Head of caudate nucleus (tissue), 42 donors: ENCODE results near the gene MAP3K8.
"Not testable (repeated sequence)": the region's sequence is repeated elsewhere in the genome, so short reads cannot be mapped to it uniquely, and the experiment has no call there.

Source experiments
- DNase-seq, 42 donors: peaks; one replicate each; pipeline versions ENCODE4 v3.0.0 to v3.0.0-alpha.2; 2020 to 2021; ENCODE audit warnings: mixed read lengths in 7 of 42
- intact Hi-C: fragments of 100-400 bp; cut with DNase I; formaldehyde crosslinking; loops from one replicate; pipeline ENCODE4 v1.15.0; 2022

MAP3K8 gene

DNA sequence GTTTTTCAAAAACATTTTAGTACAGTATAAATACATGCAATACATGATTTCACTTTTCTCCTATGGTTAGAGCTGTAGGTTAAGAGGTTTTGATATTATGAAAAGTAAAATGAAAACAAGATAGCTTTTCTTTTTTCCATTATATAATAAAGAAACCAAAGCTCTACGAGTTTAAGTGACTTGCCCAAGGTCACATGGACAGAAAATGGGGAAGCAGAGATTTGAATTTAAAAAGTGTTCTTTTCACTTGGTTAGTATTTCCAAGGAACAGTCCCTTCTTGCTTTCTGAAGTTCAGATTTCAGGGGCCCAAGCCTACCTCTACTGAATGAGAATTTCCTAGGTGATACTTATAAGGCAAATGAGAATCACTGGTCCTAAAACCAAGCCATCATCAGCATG lies 13.2 kb upstream of the MAP3K8 start:
- no peak for DNase-seq
- intact Hi-C loops: no loop called here

DNA sequence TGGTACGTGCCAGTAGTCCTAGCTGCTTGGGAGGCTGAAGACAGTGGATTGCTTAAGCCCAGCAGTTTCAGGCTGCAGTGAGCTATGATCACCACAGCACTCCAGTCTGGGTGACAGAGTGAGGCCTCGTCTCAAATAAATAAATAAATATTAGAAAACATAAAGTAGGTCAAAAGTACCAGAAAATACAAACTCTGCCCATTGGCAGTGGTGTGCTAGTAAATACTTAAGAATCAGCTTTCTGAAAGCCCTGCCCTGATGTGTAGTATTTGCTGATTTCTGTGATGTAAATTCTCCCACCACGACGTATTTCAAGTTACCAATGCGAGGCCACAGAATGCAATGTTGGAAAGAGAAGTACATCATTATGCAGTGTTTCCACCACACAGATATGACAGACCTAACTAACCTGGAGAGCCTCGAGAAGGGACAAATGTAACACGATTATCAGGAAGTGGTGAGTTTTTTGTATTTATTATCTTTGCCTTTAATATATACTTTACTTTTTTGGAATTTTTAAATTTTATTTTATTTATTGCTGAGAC lies 11.8 kb upstream of the MAP3K8 start:
- DNase-seq: no peak

DNA sequence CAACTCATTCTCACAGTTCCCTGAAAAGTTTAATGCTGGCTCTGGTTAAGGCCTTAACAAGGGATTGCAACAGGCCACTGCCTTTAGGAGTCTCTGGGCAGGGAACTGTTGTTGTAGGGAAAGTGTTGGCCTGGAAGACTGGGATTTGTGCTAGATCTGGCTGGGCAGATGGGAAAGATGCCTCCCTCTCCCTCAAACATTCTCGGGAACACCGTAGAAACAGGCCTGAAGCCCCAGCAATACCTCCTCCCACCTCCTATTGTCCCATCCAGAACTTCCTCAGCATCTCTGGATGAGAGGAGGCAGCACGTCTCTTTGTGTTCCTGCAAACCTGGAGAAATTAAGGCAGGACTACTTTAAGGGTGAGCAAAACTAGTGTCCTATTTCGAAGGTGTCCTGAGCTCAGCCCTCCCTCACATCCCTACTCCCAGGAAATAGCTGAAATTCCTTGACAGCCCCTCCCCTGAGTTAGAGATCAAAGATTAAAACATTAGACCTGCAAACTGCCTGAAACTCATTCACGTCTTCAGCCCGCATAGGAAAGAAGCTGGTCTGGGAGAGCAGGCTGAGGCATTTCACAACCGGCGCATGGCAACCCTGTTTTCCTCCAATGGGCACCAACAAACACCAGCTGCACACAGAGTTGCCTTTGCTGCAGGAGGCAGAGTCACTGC lies 10.9 kb upstream of the MAP3K8 start:
- intact Hi-C loops: no loop called here
- peak in 10 of 42 donors; percentile 8 to 59 (median 23) for DNase-seq

More for the DNA sequence above, 11.8 kb upstream of the MAP3K8 start:
- intact Hi-C loops: no loop called here

DNA sequence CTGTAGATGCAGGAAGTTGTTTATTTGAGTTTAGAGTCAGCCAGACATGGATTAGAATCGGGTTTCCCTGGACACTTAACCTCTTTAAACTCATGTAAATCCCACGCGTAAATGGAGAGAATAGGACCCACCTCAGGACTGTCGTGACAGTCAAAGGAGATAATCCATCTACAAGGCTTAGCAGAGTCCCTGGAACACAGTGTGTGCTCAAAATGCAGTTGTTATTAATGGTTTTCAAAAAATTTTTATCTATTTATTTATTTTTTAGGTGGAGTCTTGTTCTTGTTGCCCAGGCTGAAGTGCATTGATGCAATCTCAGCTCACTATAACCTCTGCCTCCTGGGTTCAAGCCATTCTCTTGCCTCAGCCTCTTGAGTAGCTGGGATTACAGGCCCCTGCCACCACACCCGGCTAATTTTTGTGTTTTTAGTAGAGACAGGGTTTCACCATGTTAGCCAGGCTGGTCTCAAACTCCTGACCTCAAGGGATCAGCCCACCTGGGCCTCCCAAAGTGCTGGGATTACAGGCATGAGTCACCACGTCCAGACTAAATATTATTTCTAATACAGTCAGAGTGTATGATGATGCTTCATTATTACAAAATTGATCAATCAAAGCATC lies 10.2 kb upstream of the MAP3K8 start:
- DNase-seq, intact Hi-C loops: not testable (repeated sequence)

DNA sequence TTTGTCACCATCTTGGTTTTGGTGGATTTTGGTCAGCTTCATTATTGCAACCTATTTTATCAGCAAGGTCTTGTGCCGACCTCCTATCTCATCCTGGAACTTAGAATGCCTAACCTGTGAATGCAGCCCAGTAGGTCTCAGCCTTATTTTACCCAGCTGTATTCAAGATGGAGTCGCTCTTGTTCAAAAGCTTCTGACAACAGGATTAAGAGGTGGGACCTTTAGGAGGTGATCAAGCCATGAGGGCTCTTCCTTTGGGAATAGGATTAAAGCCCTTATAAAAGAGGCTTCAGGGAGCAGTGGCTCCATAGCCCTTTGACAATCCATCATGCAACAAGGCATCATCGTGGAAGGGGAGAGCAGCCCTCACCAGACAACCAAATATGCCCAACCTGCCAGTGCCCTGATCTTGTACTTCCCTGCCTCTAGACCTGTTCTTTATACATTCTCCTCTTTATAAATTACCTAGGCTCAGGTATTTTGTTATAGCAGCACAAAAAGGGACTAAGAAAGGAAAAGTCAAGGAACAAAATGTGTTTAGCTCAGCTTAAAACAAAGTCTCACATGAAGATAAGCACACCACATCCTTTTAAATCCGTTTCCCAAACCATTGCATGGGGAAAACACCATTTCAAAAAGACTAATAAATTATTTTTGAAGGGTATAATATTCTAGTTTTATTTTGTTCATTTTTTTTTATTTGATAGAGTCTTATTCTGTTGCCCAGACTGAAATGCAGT lies 8.5 kb upstream of the MAP3K8 start:
- intact Hi-C loops: no loop called here

DNA sequence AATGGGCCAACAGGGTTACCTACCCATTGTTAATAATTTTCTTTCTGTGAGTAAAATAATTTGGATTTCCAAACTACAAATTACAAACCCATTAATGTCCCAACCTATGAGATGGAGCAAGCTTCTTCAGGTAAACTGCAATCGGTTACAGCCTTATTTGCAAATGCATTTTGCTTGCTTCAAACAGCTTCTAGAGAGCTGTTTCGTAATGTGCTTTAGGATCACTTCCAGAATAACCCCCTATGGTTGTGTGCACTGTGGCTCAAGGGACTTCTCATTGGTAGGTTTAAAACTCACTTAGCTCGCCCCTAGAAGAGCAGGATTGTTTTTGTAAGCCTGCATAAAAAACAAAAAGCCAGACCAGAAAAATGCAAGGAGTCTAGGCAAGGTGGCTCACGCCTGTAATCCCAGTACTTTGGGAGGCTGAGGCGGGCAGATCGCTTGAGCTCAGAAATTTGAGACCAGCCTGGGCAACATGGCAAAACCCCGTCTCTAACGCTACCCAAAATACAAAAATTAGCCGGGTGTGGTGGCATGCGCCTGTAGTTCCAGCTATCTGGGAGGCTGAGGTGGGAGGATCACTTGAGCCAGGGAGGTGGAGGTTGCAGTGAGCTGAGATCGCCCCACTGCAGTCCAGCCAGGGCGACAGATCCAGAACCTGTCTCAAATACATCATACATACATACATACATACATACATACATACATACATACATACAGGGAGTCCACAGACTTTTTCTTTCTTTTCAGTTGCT lies 3.3 kb upstream of the MAP3K8 start:
- no peak for DNase-seq
- intact Hi-C loops: no loop called here

More for the DNA sequence above, 8.5 kb upstream of the MAP3K8 start:
- no peak for DNase-seq

DNA sequence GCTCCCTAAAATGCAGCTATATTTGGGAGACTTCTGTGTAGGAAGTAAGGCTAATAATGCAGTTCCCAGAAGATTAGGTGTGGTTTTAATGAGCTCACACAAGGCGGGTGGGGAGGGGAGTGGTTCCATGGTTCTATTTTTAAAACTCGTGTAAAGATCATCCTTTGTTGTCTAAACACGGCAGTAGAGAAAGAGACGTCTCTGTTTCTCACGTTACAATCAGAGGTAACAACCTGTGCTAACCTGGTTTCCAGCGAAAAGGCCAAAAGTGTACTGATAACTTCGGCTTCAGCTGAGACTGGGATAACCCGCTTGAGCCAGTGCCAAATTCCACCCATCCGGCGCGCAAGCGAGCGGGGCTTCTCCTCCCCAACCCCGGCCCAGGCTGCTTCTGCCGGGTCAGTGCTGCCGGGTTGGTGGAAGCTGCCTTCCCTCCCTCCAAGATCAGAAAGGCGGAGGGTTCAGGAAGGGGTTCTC lies 2.5 kb upstream of the MAP3K8 start:
- DNase-seq: no peak
- intact Hi-C loops: no loop called here

DNA sequence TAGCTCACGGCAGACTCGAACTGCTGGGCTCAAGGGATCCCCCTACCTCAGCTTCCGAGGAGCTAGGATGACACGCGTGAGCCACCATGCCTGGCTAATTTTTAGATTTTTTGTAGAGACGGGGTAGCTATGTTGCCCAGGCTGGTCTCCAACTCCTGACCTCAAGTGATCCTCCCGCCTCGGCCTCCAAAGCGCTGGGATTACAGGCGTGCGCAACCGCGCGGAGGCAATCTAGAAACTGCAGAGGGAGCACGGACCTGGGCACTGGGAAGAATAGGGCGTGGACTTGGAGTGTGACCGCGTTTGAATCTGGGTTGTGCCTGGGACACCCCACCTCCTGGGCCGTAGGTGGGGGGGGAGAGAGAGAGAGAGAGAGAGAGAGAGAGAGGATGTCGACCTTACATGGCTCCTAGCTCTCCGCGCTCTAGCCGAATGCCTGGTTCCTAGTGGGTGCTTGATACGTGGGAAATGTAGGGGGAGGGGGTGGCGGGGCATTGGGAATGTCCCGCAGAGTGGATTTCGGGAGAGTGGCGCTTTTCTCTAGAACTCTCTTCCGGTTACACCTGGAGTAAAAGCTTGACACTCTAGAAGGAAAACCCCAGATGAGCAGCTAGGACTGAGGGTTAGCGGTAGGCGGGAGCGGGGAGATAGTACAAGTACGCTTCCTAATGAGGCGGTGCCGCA lies 1.2 kb upstream of the MAP3K8 start:
- intact Hi-C loops: no loop called here
- peak in 1 of 42 donors; percentile 8 for DNase-seq

DNA sequence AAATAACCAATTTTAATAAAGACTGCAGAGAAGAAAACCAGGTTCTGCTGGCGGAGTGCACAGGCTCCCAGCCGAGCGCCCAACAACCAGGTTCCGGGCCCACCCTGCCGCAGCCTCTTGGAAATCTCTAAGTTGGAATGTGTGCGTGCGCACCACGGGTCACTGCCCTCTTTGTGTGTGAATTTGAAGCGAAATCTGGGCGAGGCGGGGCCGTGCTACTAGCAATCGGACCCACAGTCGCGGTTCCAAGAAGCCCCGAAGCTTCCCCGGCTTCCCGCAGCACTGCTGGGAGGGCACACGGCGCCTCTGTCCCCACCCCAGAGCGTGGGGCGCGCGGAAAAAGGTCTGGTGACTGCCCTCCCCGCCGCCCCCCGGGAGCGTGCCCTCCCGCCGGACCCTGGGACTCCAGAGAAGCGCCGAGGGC lies 666 bp upstream of the MAP3K8 start:
- peak in 20 of 42 donors; percentile 13 to 63 (median 34) for DNase-seq
- intact Hi-C loops: no loop called here

DNA sequence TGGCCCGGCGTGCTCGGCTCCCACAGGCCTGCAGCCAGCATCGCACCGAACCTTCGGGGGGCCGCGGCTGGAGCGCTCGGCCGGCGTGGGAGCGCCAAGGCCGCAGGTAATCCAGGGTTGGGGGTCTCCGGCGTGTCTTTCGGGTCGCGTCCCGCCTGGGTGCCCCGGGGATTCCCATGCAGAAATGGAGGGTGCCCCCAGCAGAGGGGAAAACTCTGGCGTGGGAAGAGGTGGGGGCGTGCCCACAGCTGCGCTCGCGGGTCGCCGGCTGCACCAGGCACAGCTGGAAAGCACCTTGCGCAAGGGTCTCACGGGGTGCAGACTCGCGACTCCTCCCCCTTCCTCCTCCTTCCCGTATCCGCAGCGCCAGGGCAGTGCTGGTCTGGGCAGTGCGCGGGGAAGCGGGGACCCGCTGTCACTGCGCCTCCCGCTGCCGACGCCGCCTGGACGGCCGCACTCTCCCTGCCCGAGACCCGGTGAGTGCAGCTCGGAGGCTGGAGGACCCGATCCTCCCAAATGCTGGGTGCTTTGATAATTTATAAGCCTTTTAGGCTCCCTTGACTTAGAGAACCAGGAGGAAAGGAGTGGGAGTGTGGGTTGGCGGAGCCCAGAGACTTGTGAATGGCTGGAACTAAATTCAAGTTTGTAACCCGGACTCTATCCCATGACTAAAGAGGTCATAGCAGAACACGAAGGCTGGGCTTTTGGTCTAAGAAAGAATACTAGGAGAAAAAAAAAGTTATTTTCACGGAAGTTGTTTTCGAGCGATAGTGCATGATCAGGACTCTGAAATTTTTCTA lies 489 bp downstream of the MAP3K8 start:
- intact Hi-C loops: no loop called here
- DNase-seq: peak; percentile 20 to 80 (median 61)

DNA sequence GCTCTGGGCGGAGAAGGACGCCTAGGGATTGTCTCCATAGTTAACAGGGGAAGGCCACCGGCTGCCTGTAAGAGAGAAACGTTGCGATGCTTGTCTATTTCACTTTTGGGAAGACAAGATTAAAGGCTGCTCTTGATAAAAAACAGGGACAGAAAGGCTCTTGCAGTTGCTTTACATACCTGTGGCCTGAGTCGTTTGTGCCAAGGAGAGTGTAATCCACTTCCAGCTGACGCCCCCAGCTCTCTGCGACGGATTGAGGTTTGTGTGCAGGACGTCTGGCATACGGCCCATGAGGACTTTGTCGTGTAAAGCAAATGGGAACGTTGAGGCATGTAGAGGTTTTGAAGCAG lies 1.1 kb downstream of the MAP3K8 start:
- intact Hi-C loops: no loop called here
- DNase-seq: peak in 2 of 42 donors; percentile 8 to 14

DNA sequence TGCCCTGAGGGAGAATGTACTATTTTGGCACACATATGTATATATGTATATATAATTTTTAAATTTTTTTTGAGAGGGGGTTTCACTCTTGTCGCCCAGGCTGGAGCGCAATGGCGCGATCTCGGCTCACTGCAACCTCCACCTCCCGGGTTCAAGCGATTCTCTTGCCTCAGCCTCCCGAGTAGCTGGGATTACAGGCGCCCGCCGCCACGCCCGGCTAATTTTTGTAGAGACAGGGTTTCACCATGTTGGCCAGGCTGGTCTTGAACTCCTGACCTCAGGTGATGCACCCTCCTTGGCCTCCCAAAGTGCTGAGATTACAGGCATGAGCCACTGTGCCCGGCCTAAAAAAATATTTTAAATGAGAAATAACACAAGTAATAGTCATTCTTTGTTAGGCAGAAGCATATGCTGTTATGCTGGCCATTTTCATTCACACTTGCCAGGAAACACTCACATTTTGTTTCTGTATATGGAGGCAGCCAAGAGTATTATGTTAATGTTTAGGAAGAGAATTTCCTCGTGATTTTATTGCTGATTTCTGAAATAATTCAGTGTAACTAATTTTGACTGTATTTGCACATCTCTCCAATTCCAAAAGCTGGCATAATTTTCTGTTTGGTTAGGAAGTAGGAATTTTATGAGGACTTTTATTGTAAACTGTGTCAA lies 1.6 kb downstream of the MAP3K8 start:
- intact Hi-C loops, DNase-seq: not testable (repeated sequence)

DNA sequence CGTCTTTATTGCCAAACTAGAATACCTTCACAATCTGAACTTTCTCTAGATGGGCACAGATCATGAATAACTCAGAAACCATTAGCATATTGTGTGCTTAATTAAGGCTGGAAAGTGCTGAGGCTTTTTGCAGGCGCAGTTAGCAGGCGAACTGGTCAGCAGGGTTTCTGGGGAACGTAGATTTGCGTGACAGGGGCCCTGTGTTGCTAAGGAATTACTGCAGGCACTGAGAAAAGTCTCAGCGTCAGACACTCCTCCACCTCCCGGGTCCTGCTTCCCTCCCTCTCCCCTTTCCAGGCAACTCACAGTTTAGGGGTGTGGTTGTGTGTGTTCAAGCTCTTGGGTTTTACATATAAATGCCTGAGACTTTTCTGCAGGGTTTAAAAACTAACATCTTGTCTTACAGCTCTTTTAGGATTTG lies 2.2 kb downstream of the MAP3K8 start:
- intact Hi-C loops: no loop called here
- DNase-seq: peak in 14 of 42 donors; percentile 5 to 56 (median 26)

DNA sequence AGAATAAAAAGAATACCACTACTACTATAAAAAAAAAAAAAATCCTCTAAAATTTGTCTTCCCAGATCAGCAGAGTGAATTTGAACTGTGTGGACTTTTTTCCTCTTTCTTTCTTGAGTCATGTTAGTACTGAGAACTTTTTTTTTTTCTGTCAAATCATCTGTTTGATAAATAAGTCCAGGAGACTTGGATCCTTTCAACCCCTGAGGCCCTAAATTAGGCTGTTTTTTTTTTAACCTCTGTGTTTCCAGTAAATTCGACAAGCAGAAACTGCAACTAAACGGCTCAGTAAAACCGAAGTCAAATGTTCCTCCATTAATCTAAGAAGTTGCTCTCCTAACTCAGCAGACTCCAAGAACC lies 2.7 kb downstream of the MAP3K8 start:
- no peak for DNase-seq
- intact Hi-C loops: no loop called here

DNA sequence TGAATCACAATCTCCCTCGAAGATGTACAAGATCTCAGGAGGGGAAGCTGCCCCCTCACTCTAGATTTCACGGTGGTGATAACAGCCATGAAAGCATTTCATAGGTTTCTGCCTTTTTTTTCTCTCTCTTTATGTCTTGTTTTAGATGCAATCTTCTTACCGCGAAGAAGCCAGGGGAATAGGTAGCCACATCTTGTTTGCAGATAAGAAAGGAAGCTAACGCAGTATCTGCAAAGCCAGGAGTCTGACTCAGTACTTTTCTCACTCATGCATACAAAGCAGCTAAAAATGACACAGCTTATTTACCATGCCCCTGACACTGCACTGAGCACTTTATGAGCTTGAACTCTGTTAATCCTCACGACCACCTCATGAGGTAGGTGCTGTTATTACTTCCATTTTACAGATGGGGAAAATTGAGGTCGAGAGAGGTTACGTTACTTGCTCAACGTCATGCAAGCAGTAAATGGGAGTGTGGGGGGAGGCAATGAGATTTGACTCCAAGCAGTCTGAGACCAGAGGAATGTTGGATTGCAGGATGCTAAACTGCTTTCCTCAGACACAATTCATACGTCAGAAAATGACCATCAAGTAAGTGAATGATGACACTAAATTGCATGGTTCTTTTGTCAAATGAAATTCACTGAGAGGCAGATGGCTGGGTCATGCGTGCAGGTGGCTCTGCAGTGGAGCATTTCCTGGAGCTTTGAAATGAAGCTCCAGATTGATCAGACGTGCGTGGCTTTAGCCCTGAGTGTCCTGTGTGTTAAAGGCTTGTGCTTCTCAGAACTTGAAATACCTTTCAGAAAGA lies 3.3 kb downstream of the MAP3K8 start:
- intact Hi-C loops: no loop called here

DNA sequence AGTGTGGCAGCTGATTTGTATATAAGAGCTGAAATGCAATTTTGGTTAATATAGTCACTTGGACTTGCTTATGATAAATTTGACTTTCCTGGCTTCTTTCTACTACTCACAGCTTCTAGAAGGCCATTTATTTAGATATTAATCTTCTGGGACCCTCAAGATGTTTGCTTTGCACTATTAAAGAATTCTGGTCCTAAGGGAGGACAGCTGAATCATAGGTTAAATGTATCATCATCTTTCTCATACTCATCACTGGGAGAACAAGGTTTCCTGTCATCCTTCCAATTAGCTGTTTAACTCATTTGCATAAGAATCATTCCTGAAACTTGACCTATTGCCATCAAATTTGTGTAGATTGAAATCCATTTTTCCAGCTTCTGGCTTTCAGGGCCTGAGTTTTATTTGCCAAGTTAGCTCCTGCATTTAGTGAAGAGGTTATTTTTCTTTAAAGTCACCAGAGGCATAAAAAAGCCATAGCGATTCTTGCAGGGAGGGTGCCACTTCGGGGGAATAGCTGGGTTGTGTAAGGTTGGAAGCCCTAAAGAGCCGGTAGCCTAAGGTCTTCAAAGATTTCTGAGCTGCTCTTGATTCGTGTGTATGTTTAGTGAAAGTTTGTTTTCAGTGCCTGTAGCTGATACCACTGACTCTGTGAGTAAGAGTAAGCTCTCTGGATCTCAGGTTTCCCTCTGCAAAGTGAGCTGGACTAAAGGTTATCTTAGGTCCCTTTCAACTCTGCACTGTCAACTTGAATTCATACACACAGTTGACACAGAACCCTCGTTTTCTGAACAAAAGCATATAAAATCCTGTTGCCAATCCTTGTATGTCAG lies 4.3 kb downstream of the MAP3K8 start:
- DNase-seq: no peak
- intact Hi-C loops: no loop called here

More for the DNA sequence above, 3.3 kb downstream of the MAP3K8 start:
- no peak for DNase-seq
